Parietal lobe (tissue), 1 donor: ENCODE measurements around the gene LSM14B. TPM values are rescaled to one million over a fixed set of nuclear protein-coding genes. Genes with fewer than 3 reads are reported as not detected.

ENCODE experiments used
- total RNA-seq: library from RNA; depleted of rRNA; stranded (reverse); fragments of >200 nt; gene quantifications from one replicate; pipeline ENCODE4 v1.2.3, GENCODE V29; 2014

LSM14B gene
- total RNA-seq = 85.1 TPM

GRCh38 chr20:62121776-62122653 lies at the start of gene LSM14B:
Gene LSM14B, plus strand, starts transcription at chr20:62122475. Its CDS starts 192 bp downstream, at chr20:62122667.

GRCh38 chr20:62143081-62143956 lies 21.0 kb downstream of the LSM14B start, which contains the start of the genes PSMA7 and SS18L1:
Gene PSMA7, minus strand, starts transcription at chr20:62143394. Its CDS starts 91 bp downstream, at chr20:62143303.
Gene SS18L1, plus strand, starts transcription at chr20:62143769. Its CDS starts 52 bp downstream, at chr20:62143821.

DNA sequence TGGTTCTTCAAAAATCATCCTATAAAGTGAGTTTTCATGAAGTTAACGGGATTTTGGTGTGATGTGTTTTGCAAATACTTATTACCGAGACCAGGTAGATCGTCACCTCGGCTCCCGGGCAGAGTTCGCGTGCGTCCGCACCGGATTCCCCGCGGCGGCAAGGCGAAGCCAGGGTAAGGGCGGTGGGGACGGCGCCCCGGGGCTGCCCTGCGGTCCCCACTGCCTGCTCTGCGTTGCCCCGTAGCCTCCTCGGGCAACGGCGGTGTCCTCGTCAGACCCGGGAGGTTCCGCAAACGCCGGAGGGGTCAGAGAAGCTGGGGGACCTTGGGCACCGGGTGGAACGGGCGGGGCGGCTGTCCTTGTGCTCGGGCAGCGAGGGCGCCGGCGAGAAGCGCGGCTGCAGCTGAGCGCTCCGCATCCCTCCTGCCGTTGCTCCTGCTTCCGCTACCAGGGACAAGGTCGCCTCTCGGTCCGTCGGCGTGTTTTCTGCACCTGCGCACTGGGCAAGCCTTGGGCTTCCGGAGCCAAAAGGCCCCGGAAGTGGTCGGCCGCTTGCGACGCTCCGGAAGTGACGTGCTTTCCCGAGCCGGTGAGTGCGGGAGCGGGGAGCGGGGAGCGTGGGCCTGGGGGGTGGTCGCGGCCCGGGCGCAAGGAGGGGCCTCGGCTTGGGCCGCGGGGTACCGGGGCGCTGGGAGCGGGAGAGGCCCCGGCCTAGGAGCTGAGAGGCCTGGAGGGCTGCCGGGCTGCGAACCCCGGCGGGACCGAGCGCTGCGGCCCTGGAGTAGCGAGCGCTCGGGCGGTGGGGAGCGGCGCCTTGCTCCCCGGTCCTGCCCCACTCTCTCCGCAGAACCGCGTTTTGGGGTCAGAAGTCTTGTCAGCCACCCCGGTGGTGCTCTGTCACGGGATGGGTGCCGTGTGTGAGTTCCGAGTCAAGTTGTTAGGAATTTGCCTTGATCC lies 60.5 kb downstream of the LSM14B start, which contains the start of gene MTG2:
Gene MTG2 (plus strand): TSS at position 560 of the 957 bp plus-strand sequence. CDS start 10,393 bp downstream, outside the sequence.

Other genes with a start within 250 kb of the LSM14B start
- 23.5 TPM for gene TAF4, start 56.6 kb upstream of the LSM14B start, total RNA-seq
- 102 TPM for gene PSMA7, start 20.9 kb downstream of the LSM14B start, total RNA-seq
- gene SS18L1, start 21.3 kb downstream of the LSM14B start, total RNA-seq = 98.3 TPM
- 27.5 TPM for gene MTG2, start 60.6 kb downstream of the LSM14B start, total RNA-seq
- gene HRH3, start 97.8 kb downstream of the LSM14B start, total RNA-seq = 0.31 TPM
- gene OSBPL2, start 116.0 kb downstream of the LSM14B start, total RNA-seq = 45.1 TPM
- gene ADRM1, start 180.5 kb downstream of the LSM14B start, total RNA-seq = 36.3 TPM
- 44.4 TPM for gene LAMA5, start 244.8 kb downstream of the LSM14B start, total RNA-seq